SK-N-SH (cell line): ENCODE measurements around the gene SFTPB.

ENCODE experiments used
- FOXM1 ChIP-seq: IDR thresholded peaks from 2 replicates; pipeline ENCODE4 v1.4.0; 2012; ENCODE audit warnings: low read depth, mild to moderate bottlenecking
- MAX ChIP-seq: IDR thresholded peaks from 2 replicates; pipeline ENCODE4 v1.4.0; 2012; ENCODE audit warnings: low read depth
- NFIC ChIP-seq: IDR thresholded peaks from 2 replicates; pipeline ENCODE4 v1.4.0; 2012; ENCODE audit warnings: borderline replicate concordance
- POLR2AphosphoS5 ChIP-seq: IDR thresholded peaks from 2 replicates; pipeline ENCODE4 v1.6.1; 2012; ENCODE audit warnings: low read depth, low read length
- YY1 ChIP-seq: IDR thresholded peaks from 2 replicates; pipeline ENCODE4 v1.4.0; 2012; ENCODE audit warnings: low read depth, mild to moderate bottlenecking

- TF ChIP-seq POLR2AphosphoS5 (no peak), YY1 (no peak), FOXM1 (no peak), MAX (no peak), NFIC (no peak)
Measured at GRCh38 chr2:85651097-85651496, 16.9 kb downstream of the SFTPB start.
